Suprapubic skin (tissue), 4 donors: ENCODE results near the gene FAM204A. TPM values are rescaled to one million over a fixed set of nuclear protein-coding genes. Genes with fewer than 3 reads are reported as not detected.

Source experiments
- DNase-seq, 2 donors: peaks; one replicate each; pipeline ENCODE4 v3.0.0-alpha.2; 2019; ENCODE audit warnings: low spot score in 2 of 2
- H3K27ac ChIP-seq: fragments of 200-600 bp; sonication (generic); one replicate; pipeline ENCODE4 v1.5.1; 2019
- H3K27me3 ChIP-seq: fragments of 200-600 bp; sonication (generic); one replicate; pipeline ENCODE4 v1.5.1; 2019
- H3K36me3 ChIP-seq: fragments of 200-600 bp; sonication (generic); one replicate; pipeline ENCODE4 v1.5.1; 2019
- H3K4me1 ChIP-seq: fragments of 200-600 bp; sonication (generic); one replicate; pipeline ENCODE4 v1.5.1; 2019
- H3K4me3 ChIP-seq: fragments of 200-600 bp; sonication (generic); one replicate; pipeline ENCODE4 v1.5.1; 2019; ENCODE audit warnings: mild to moderate bottlenecking
- H3K9me3 ChIP-seq: fragments of 200-600 bp; sonication (generic); one replicate; pipeline ENCODE4 v1.5.1; 2019
- CTCF ChIP-seq, 2 donors: fragments of 200-600 bp in 1 of 2; fragments of 450-650 bp in 1 of 2; sonication (generic) in 1 of 2; IDR thresholded peaks; one replicate each; pipeline ENCODE4 v1.5.1; 2016 to 2019; ENCODE audit warnings: antibody characterized with exemption in 2 of 2, mild to moderate bottlenecking in 1 of 2, moderate library complexity in 1 of 2
- EP300 ChIP-seq: sonication (generic); formaldehyde crosslinking; IDR thresholded peaks from one replicate; pipeline ENCODE4 v1.6.1; 2017; ENCODE audit warnings: antibody characterized with exemption
- POLR2A ChIP-seq, 2 donors: fragments of 450-650 bp; IDR thresholded peaks; one replicate each; pipeline ENCODE4 v1.6.1; 2017; ENCODE audit warnings: antibody characterized with exemption in 2 of 2, mild to moderate bottlenecking in 2 of 2, moderate library complexity in 2 of 2
- POLR2AphosphoS5 ChIP-seq, 3 donors: sonication (generic); formaldehyde crosslinking; IDR thresholded peaks; one replicate each; pipeline ENCODE4 v1.6.1; 2017; ENCODE audit warnings: antibody characterized with exemption in 3 of 3
- WGBS: methylation state at CpG from one replicate; pipeline ENCODE4 v1.1.5; 2018; 5-methylcytosine and 5-hydroxymethylcytosine counted together
- total RNA-seq, 4 donors: library from RNA; depleted of rRNA; stranded (reverse); fragments of >200 nt; gene quantifications; one replicate each; pipeline ENCODE4 v1.1.0, GENCODE V29; 2016

FAM204A gene
- total RNA-seq, 4 donors from 2014 or later, result 18.2 to 45.4 (median 35.1) TPM

DNA sequence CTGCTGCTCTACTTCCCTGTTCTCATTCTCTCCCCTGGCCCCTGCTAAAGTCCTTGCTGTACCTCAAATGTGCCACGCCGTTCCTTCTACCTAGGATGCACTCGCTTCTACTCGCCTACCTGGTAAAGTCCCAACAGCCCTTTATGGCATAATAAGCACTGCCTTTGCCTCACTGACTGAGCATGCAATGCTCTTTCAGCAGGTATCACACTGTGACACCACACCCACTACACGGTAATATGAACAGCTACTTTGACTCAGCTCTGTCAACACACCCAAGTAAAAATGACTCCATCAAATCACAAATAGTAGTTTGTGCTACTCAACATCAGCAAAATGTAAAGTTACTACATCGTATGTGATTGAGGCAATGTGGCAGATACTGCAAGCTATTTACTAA is 37.6 kb downstream of the FAM204A start:
- Histone ChIP-seq H3K36me3 (peaks cover 18% of the 10 kb centered on the region), H3K27me3 (no peaks in the 10 kb centered on the region), H3K27ac (no peak overlapping the region), H3K4me1 (peaks cover 8% of the 10 kb centered on the region), H3K4me3 (no peak overlapping the region), H3K9me3 (no peaks in the 10 kb centered on the region)
- 78% methylated on average over 6 of the region's 6 CpGs for WGBS
- no peak for DNase-seq
- no peak for TF ChIP-seq EP300
- TF ChIP-seq POLR2AphosphoS5 (IDR thresholded peaks at IDR 0.05), result no peak
- TF ChIP-seq CTCF (IDR thresholded peaks at IDR 0.05), result no peak
- no peak for TF ChIP-seq POLR2A (IDR thresholded peaks at IDR 0.05)

DNA sequence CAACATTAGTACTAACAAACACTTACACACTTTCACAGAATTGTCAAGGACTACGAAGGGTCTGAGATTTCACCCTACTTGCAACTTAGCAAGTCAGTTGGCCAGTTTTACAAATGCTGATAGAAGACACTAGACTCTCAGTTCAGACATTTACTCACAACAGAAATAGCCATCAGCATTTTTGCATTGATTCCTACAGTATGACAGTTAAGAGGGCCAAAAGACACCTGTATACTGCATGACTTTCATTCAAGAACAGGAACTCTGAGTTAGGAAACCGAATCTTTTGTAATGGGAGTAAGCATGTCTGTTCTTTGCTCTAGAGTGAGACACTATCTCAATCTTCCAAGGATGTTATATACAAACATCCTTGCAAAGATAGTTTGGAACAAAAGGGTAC is 40.9 kb downstream of the FAM204A start:
- H3K36me3 ChIP-seq, result peaks cover 10% of the 10 kb centered on the region
- no peak overlapping the region for H3K4me3 ChIP-seq
- DNase-seq, result no peak
- TF ChIP-seq CTCF (IDR thresholded peaks at IDR 0.05) (no peak), POLR2A (IDR thresholded peaks at IDR 0.05) (no peak), POLR2AphosphoS5 (IDR thresholded peaks at IDR 0.05) (no peak), EP300 (no peak)
- WGBS, result 92% methylated on average over 2 of the region's 2 CpGs
- H3K27ac ChIP-seq, result no peak overlapping the region
- H3K27me3 ChIP-seq, result no peaks in the 10 kb centered on the region
- H3K9me3 ChIP-seq, result no peaks in the 10 kb centered on the region
- no peaks in the 10 kb centered on the region for H3K4me1 ChIP-seq

DNA sequence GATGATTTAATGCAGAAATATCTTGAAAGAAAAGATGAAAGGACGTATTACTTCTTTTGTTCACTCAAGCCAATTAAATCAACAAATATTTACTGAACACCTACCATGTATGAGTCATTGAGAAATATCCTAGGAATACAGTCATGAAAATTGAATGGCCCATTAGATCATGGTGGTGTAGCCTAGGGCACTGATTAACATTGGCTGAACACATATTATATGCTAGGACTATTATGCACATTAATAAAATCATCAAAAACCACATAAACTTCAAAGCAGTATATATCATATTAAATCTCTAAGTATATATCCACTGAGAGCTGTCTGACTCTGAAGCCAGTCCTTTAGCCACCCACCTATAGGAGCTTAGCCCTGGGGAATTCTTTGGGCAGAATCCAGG is 41.8 kb downstream of the FAM204A start:
- no peak for TF ChIP-seq EP300
- TF ChIP-seq CTCF (IDR thresholded peaks at IDR 0.05), result no peak
- TF ChIP-seq POLR2AphosphoS5 (IDR thresholded peaks at IDR 0.05), result no peak
- TF ChIP-seq POLR2A (IDR thresholded peaks at IDR 0.05), result no peak
- Histone ChIP-seq H3K4me1 (no peaks in the 10 kb centered on the region), H3K4me3 (no peak overlapping the region), H3K27me3 (no peaks in the 10 kb centered on the region), H3K9me3 (no peaks in the 10 kb centered on the region), H3K36me3 (peaks cover 10% of the 10 kb centered on the region), H3K27ac (no peak overlapping the region)
- DNase-seq, result no peak
- WGBS, result 85% methylated on average over 1 of the region's 1 CpG

GRCh38 chr10:118298787-118299186 is 43.3 kb downstream of the FAM204A start:
- TF ChIP-seq CTCF (IDR thresholded peaks at IDR 0.05) (no peak), POLR2A (IDR thresholded peaks at IDR 0.05) (no peak), EP300 (no peak), POLR2AphosphoS5 (IDR thresholded peaks at IDR 0.05) (no peak)
- H3K36me3 ChIP-seq, result peaks cover 3% of the 10 kb centered on the region
- no peak overlapping the region for H3K4me3 ChIP-seq
- no peaks in the 10 kb centered on the region for H3K4me1 ChIP-seq
- no peak overlapping the region for H3K27ac ChIP-seq
- 90% methylated on average over 7 of the region's 7 CpGs for WGBS
- DNase-seq, result no peak
- H3K27me3 ChIP-seq, result no peaks in the 10 kb centered on the region
- H3K9me3 ChIP-seq, result no peaks in the 10 kb centered on the region

- no peak overlapping the region for H3K4me3 ChIP-seq
- H3K27me3 ChIP-seq, result no peaks in the 10 kb centered on the region
- H3K9me3 ChIP-seq, result no peaks in the 10 kb centered on the region
- H3K27ac ChIP-seq, result no peak overlapping the region
- no peaks in the 10 kb centered on the region for H3K36me3 ChIP-seq
- TF ChIP-seq EP300, result no peak
- no peak for DNase-seq
- no peaks in the 10 kb centered on the region for H3K4me1 ChIP-seq
Measured at GRCh38 chr10:118291122-118291521, 51.0 kb downstream of the FAM204A start.

GRCh38 chr10:118290471-118290995 is 51.6 kb downstream of the FAM204A start:
- Histone ChIP-seq H3K4me1 (no peaks in the 10 kb centered on the region), H3K9me3 (no peaks in the 10 kb centered on the region), H3K27ac (no peak overlapping the region), H3K4me3 (no peak overlapping the region), H3K36me3 (no peaks in the 10 kb centered on the region), H3K27me3 (peaks cover 2% of the 10 kb centered on the region)
- TF ChIP-seq POLR2A (IDR thresholded peaks at IDR 0.05) (no peak), POLR2AphosphoS5 (IDR thresholded peaks at IDR 0.05) (no peak), EP300 (no peak), CTCF (IDR thresholded peaks at IDR 0.05) (no peak)
- no peak for DNase-seq
- 50% methylated on average over 3 of the region's 3 CpGs for WGBS
